Measurements from ENCODE around the gene CPAMD8.

CPAMD8 gene

GRCh38 chr19:17026706-17027534 is at the start of gene CPAMD8:
Gene CPAMD8 (minus strand): TSS chr19:17026810. CDS start chr19:17026642, 168 bp downstream.
- DNase-seq = no peak

- peak; percentile 46 for DNase-seq
These were observed 49.4 kb upstream of the CPAMD8 start for GRCh38 chr19:17075864-17076542.

GRCh38 chr19:17075035-17075863 is 48.6 kb upstream of the CPAMD8 start, which contains the start of the genes HAUS8 and MYO9B:
Gene HAUS8 (minus strand): TSS chr19:17075452. CDS start chr19:17075422, 30 bp downstream.
Gene MYO9B (plus strand): TSS chr19:17075777. CDS start chr19:17101718, 25,941 bp downstream.
- DNase-seq = peak; percentile 99

- DNase-seq = no peak
These were observed 48.0 kb upstream of the CPAMD8 start for GRCh38 chr19:17074634-17075034.

GRCh38 chr19:17073869-17074633 is 47.4 kb upstream of the CPAMD8 start:
- peak; percentile 38 for DNase-seq

GRCh38 chr19:17070912-17071311 is 44.3 kb upstream of the CPAMD8 start:
- DNase-seq = no peak

- no peak for DNase-seq
These were observed 43.8 kb upstream of the CPAMD8 start for GRCh38 chr19:17070421-17070820.

GRCh38 chr19:17069193-17069592 is 42.6 kb upstream of the CPAMD8 start:
- no peak for DNase-seq

GRCh38 chr19:17063428-17063827 is 36.8 kb upstream of the CPAMD8 start:
- no peak for DNase-seq

GRCh38 chr19:17061691-17062090 is 35.1 kb upstream of the CPAMD8 start:
- no peak for DNase-seq

- no peak for DNase-seq
These were observed 34.6 kb upstream of the CPAMD8 start for GRCh38 chr19:17061205-17061604.

- DNase-seq = no peak
These were observed 34.2 kb upstream of the CPAMD8 start for GRCh38 chr19:17060802-17061201.

- DNase-seq = no peak
These were observed 31.6 kb upstream of the CPAMD8 start for GRCh38 chr19:17058236-17058635.

GRCh38 chr19:17055636-17056035 is 29.0 kb upstream of the CPAMD8 start:
- DNase-seq = no peak

- no peak for DNase-seq
These were observed 28.1 kb upstream of the CPAMD8 start for GRCh38 chr19:17054746-17055145.

- peak; percentile 22 for DNase-seq
These were observed 25.8 kb upstream of the CPAMD8 start for GRCh38 chr19:17052439-17052838.

GRCh38 chr19:17049711-17050280 is 23.2 kb upstream of the CPAMD8 start:
- peak; percentile 21 for DNase-seq

GRCh38 chr19:17048885-17049453 is 22.4 kb upstream of the CPAMD8 start:
- DNase-seq = no peak

- DNase-seq = no peak
These were observed 19.4 kb upstream of the CPAMD8 start for GRCh38 chr19:17045907-17046502.

- no peak for DNase-seq
These were observed 17.1 kb upstream of the CPAMD8 start for GRCh38 chr19:17043744-17044143.

GRCh38 chr19:17041976-17042375 is 15.4 kb upstream of the CPAMD8 start:
- DNase-seq = peak; percentile 11

All from EL (cell line).